OCI-LY3 (cell line): ENCODE measurements around the gene MYO15B.
A peak's percentile ranks its signal among the peaks of the same experiment; 100 is the strongest.

ENCODE experiments used
- H2AFZ ChIP-seq: fragments of 200-600, 300-600 bp; shearing (Covaris generic); 2 replicates; pipeline ENCODE4 v1.6.0; 2014; ENCODE audit warnings: antibody characterized with exemption, low read depth, low read length
- H3K27ac ChIP-seq: fragments of 200-600, 300-600 bp; sonication (generic); 2 replicates; pipeline ENCODE4 v1.5.1; 2014; ENCODE audit warnings: mild to moderate bottlenecking, low read length, moderate library complexity, mixed read lengths
- H3K27me3 ChIP-seq: fragments of 200-600, 300-600 bp; sonication (generic); 2 replicates; pipeline ENCODE4 v1.6.1; 2014; ENCODE audit warnings: low read depth, low read length, mixed read lengths
- H3K36me3 ChIP-seq: fragments of 200-600, 300-600 bp; sonication (generic); replicated peaks from 2 replicates; pipeline ENCODE3; 2014; ENCODE audit warnings: low read depth, low read length, mixed read lengths
- H3K4me1 ChIP-seq: fragments of 300-600, 200-600 bp; sonication (generic); 2 replicates; pipeline ENCODE4 v1.6.1; 2014; ENCODE audit warnings: low read length, mixed read lengths
- H3K4me2 ChIP-seq: fragments of 200-600, 300-600 bp; sonication (generic); 2 replicates; pipeline ENCODE4 v1.6.1; 2014; ENCODE audit warnings: low read length, mixed read lengths
- H3K4me3 ChIP-seq: fragments of 300-600, 200-600 bp; sonication (generic); 2 replicates; pipeline ENCODE4 v1.5.1; 2014; ENCODE audit warnings: antibody characterized with exemption, mild to moderate bottlenecking, low read length, moderate library complexity
- H3K79me2 ChIP-seq: fragments of 300-600, 200-600 bp; shearing (Covaris generic); 2 replicates; pipeline ENCODE4 v1.6.1; 2014; ENCODE audit warnings: mild to moderate bottlenecking, low read length, mixed read lengths
- H3K9ac ChIP-seq: fragments of 300-600, 200-600 bp; shearing (Covaris generic); 2 replicates; pipeline ENCODE4 v1.6.0; 2014; ENCODE audit warnings: mild to moderate bottlenecking, low read length, moderate library complexity
- H3K9me3 ChIP-seq: fragments of 200-600, 300-600 bp; shearing (Covaris generic); 2 replicates; pipeline ENCODE4 v1.6.1; 2014; ENCODE audit warnings: low read length, mixed read lengths; ENCODE audit not compliant: insufficient read depth
- H4K20me1 ChIP-seq: fragments of 200-600, 300-600 bp; sonication (generic); 2 replicates; pipeline ENCODE4 v1.6.1; 2016; ENCODE audit warnings: low read length, mixed read lengths; ENCODE audit not compliant: insufficient read depth
- EZH2phosphoT487 ChIP-seq: fragments of 200-600 bp; shearing (Covaris generic); IDR thresholded peaks from 2 replicates; pipeline ENCODE4 v1.6.1; 2018; ENCODE audit warnings: antibody characterized with exemption, mixed run types, low read depth
- TF ChIP-seq, protein P1 (sequence below): fragments of 200-600, 300-600 bp; sonication (generic); IDR thresholded peaks from 2 replicates; pipeline ENCODE4 v1.5.1; 2014; ENCODE audit warnings: antibody characterized with exemption, low read length, low read depth

MYO15B gene

DNA sequence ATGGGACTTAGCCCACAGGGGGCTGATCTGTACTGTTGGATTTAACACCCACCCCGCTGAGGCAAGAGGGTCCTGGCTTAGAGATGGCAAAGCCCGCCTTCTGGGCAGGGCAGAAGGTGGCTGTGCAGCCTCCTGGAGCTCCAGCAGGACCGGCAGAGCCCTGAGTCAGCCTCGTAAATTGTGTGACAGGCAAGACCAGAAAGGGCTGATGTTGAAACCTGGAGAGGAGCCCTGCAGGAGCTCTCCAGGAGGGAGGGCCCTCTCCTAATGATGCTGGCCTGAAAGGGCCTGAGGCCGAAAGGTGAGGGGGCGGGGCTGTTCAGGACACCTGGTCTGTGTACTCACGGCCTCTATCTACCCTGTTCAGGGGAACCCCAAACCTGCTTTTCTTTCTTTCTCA lies 22.5 kb upstream of the MYO15B start:
- Histone ChIP-seq H3K79me2 (no peaks in the 10 kb centered on the region), H3K36me3 (no peaks in the 10 kb centered on the region), H3K9me3 (no peaks in the 10 kb centered on the region), H2AFZ (no peak overlapping the region), H3K4me1 (peaks cover 10% of the 10 kb centered on the region), H3K4me2 (no peak overlapping the region), H4K20me1 (no peaks in the 10 kb centered on the region), H3K4me3 (no peak overlapping the region), H3K27me3 (no peaks in the 10 kb centered on the region), H3K27ac (no peak overlapping the region), H3K9ac (no peak overlapping the region)
- TF ChIP-seq EZH2phosphoT487: no peak
- TF ChIP-seq, protein P1, sequence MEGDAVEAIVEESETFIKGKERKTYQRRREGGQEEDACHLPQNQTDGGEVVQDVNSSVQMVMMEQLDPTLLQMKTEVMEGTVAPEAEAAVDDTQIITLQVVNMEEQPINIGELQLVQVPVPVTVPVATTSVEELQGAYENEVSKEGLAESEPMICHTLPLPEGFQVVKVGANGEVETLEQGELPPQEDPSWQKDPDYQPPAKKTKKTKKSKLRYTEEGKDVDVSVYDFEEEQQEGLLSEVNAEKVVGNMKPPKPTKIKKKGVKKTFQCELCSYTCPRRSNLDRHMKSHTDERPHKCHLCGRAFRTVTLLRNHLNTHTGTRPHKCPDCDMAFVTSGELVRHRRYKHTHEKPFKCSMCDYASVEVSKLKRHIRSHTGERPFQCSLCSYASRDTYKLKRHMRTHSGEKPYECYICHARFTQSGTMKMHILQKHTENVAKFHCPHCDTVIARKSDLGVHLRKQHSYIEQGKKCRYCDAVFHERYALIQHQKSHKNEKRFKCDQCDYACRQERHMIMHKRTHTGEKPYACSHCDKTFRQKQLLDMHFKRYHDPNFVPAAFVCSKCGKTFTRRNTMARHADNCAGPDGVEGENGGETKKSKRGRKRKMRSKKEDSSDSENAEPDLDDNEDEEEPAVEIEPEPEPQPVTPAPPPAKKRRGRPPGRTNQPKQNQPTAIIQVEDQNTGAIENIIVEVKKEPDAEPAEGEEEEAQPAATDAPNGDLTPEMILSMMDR: no peak

DNA sequence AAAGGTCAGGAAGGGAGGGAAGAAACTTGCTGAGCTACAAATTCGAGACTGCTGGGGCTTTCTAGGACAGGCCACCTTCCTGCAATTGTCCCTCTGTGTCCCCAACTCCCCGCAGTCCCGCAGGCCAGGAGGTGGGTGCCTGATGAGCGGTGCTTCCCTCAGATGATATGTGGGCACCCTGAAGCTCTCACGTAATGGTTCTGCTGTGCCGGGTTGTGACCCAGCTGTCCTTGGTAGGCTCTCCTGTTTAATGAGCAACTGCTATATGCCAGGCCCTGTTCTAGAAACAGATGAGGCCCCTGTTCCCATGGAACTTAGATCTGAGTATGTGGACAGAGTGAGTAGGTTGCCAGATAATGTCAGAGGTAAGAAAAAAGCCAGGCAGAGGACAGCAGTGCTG lies 22.0 kb upstream of the MYO15B start:
- Histone ChIP-seq H2AFZ (no peak overlapping the region), H3K36me3 (no peaks in the 10 kb centered on the region), H3K4me3 (no peak overlapping the region), H3K27ac (no peak overlapping the region), H3K4me1 (peaks cover 13% of the 10 kb centered on the region), H3K79me2 (no peaks in the 10 kb centered on the region), H3K4me2 (no peak overlapping the region), H3K9me3 (no peaks in the 10 kb centered on the region), H3K9ac (no peak overlapping the region), H3K27me3 (no peaks in the 10 kb centered on the region), H4K20me1 (no peaks in the 10 kb centered on the region)
- TF ChIP-seq, protein P1: no peak
- TF ChIP-seq EZH2phosphoT487: no peak

DNA sequence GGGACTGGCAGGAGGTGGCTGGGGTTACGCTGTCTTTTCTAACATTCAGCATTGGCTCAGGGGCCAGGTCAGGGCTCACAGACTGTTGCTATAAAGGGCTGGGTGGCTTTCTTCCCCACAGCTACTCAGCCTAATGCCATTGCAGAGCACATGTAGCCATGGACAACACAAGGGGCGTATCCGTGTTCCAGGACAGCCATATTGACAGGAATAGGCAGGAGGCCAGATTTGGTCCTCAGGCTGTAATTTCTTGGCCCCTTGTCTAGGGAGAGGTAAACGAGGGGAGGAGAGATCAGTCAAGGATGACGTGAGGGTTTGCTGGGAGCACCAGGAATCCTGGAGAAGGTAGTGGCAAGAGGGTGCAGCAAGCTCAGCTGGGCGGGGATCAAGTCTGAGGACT lies 21.2 kb upstream of the MYO15B start:
- Histone ChIP-seq H3K4me2 (peak overlapping the region; percentile 46), H3K27me3 (no peaks in the 10 kb centered on the region), H3K4me3 (peak overlapping the region; percentile 6; the same call in 1 of the 2 replicates), H3K36me3 (no peaks in the 10 kb centered on the region), H2AFZ (no peak overlapping the region), H3K79me2 (no peaks in the 10 kb centered on the region), H3K9me3 (no peaks in the 10 kb centered on the region), H3K9ac (no peak overlapping the region), H4K20me1 (no peaks in the 10 kb centered on the region), H3K27ac (no peak overlapping the region), H3K4me1 (peaks cover 21% of the 10 kb centered on the region)
- no peak for TF ChIP-seq EZH2phosphoT487
- TF ChIP-seq, protein P1: no peak

DNA sequence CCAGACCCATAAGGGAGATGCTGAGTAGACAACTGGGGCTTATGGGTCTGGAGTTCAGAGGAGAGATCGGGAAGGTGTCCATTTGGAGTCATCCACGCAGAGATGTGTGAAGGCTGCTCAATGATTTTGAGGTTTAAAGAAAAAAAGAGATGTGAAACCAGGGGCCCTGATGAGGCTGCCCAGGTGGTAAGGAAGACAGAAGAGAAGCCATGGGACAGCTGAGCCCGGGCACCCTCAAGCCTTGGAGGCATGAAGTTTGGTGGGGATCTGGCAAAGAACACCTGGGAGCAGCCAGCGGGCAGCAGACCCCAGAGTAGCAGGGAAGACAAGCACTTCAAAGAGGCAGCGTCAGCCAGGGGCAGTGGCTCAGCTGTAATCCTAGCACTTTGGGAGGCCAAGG lies 20.8 kb upstream of the MYO15B start:
- H3K79me2 ChIP-seq: peaks cover under 1% of the 10 kb centered on the region; the same call in 1 of the 2 replicates
- H4K20me1 ChIP-seq: no peaks in the 10 kb centered on the region
- H3K36me3 ChIP-seq: no peaks in the 10 kb centered on the region
- peak overlapping the region; percentile 6; the same call in 1 of the 2 replicates for H3K4me3 ChIP-seq
- H3K4me2 ChIP-seq: peak overlapping the region; percentile 46
- H3K9me3 ChIP-seq: no peaks in the 10 kb centered on the region
- H3K27ac ChIP-seq: no peak overlapping the region
- H3K9ac ChIP-seq: no peak overlapping the region
- peaks cover 25% of the 10 kb centered on the region for H3K4me1 ChIP-seq
- no peaks in the 10 kb centered on the region for H3K27me3 ChIP-seq
- H2AFZ ChIP-seq: no peak overlapping the region
- TF ChIP-seq, protein P1: no peak
